BJ (cell line): ENCODE data around the gene KDM2A. TPM values are rescaled to one million over a fixed set of nuclear protein-coding genes. Genes with fewer than 3 reads are reported as not detected.
"Not testable (repeated sequence)": the region's sequence is repeated elsewhere in the genome, so short reads cannot be mapped to it uniquely, and the experiment has no call there.

Source experiments
- CTCF ChIA-PET: fragments of 350-600 bp; formaldehyde crosslinking; extraction: SDS; loops from one replicate; lab custom pipeline; 2021; ENCODE audit warnings: antibody characterized with exemption, inconsistent platforms; lab: Yijun Ruan, JAX
- POLR2A ChIA-PET: fragments of 300-600 bp; sonication (Branson Sonifier 250); formaldehyde crosslinking; extraction: SDS; loops from one replicate; lab custom pipeline; 2021; ENCODE audit warnings: antibody characterized with exemption; lab: Charles Lee
- DNase-seq: peaks from one replicate; pipeline ENCODE4 v3.0.0-alpha.2; 2011; ENCODE audit warnings: low read depth
- H3K27me3 ChIP-seq: 2 replicates; pipeline ENCODE4 v1.6.0; 2011; ENCODE audit warnings: low read length; ENCODE audit not compliant: control insufficient read depth, insufficient read depth
- H3K36me3 ChIP-seq: 2 replicates; pipeline ENCODE4 v1.5.1; 2011; ENCODE audit warnings: low read length; ENCODE audit not compliant: control insufficient read depth, insufficient read depth
- H3K4me3 ChIP-seq: 2 replicates; pipeline ENCODE4 v1.5.1; 2011; ENCODE audit warnings: low read depth, mild to moderate bottlenecking, control low read depth, low read length
- polyA plus RNA-seq: library from polyadenylated mRNA; depleted of rRNA; stranded (reverse); fragments of >200 nt; gene quantifications from 2 replicates; pipeline ENCODE4 v1.2.3, GENCODE V29; 2011
- TF ChIP-seq, protein P1 (sequence below): IDR thresholded peaks from 2 replicates; pipeline ENCODE4 v1.5.1; 2011; ENCODE audit warnings: low read depth, mild to moderate bottlenecking, control low read depth, inconsistent platforms, low read length, moderate library complexity; ENCODE audit not compliant: insufficient read depth

The KDM2A gene
- polyA plus RNA-seq, 1 experiment = 63.5 TPM

DNA sequence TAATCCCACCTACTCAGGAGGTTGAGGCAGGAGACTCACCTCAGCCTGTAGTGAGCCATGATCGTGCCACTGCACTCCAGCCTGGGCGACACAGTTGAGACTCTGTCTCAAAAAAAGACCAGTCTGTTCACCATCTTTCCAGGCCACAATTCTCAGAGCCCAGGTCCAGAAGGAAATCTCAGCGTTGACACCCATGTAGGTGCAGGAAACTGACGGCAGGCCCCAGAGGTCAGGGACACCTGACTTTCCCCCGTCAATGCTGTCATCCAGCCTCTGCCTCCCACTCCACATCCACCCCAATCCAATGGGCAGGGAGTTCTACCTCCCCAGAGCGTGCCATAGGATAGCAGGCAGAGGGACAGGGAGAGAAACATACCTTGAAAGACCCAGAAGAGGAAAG is 141.3 kb downstream of the KDM2A start:
- ChIA-PET POLR2A (no interaction called here), CTCF (no interaction called here)
- TF ChIP-seq, protein P1, sequence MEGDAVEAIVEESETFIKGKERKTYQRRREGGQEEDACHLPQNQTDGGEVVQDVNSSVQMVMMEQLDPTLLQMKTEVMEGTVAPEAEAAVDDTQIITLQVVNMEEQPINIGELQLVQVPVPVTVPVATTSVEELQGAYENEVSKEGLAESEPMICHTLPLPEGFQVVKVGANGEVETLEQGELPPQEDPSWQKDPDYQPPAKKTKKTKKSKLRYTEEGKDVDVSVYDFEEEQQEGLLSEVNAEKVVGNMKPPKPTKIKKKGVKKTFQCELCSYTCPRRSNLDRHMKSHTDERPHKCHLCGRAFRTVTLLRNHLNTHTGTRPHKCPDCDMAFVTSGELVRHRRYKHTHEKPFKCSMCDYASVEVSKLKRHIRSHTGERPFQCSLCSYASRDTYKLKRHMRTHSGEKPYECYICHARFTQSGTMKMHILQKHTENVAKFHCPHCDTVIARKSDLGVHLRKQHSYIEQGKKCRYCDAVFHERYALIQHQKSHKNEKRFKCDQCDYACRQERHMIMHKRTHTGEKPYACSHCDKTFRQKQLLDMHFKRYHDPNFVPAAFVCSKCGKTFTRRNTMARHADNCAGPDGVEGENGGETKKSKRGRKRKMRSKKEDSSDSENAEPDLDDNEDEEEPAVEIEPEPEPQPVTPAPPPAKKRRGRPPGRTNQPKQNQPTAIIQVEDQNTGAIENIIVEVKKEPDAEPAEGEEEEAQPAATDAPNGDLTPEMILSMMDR = no peak
- DNase-seq = no peak
- Histone ChIP-seq H3K36me3 (peaks cover 15% of the 10 kb centered on the region), H3K4me3 (no peak overlapping the region), H3K27me3 (no peaks in the 10 kb centered on the region)

DNA sequence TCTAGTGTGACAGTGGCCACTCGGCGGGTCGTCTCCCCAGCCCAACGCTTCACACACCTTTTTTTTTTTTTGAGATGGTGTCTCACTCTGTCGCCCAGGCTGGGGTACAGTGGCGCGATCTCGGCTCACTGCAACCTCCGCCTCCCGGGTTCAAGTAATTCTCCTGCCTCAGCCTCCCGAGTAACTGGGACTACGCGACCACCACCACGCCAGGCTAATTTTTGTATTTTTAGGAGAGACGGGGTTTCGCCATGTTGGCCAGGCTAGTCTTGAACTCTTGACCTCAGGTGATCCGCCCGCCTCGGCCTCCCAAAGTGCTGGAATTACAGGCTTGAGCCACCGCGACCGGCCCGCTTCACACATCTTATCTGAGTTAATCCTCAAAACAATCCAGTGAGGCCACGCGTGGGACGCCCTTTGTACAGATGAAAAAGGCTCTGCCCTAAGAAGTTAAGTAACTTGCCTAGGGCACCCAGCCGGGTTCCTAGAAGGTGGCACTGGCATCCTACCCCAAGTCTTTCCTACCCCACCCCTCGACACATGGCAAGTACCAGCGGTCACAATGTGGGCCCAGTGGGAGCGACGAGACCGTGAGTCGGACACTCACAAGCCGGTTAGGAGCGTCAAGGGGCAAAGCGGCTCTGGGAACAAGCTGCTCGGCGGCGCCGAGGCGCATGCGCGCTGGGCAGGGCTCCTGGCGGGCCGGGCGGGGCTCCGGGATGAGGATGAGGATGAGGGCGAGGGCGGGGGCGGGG is 142.0 kb downstream of the KDM2A start:
- H3K27me3 ChIP-seq, DNase-seq, H3K36me3 ChIP-seq: not testable (repeated sequence)
- ChIA-PET POLR2A (interaction anchor here (0.6 kb wide), 1 partner anchor 161 kb away, joined by 6 read pairs; no protein-coding TSS in a partner anchor), CTCF (interaction anchor here (0.9 to 4.9 kb wide), 17 partner anchors 8 to 211 kb away, joined by 3 to 133 read pairs (median 6); partner anchors contain the start of genes ANKRD13D and SSH3)
- peak overlapping the region; percentile 28 for H3K4me3 ChIP-seq

DNA sequence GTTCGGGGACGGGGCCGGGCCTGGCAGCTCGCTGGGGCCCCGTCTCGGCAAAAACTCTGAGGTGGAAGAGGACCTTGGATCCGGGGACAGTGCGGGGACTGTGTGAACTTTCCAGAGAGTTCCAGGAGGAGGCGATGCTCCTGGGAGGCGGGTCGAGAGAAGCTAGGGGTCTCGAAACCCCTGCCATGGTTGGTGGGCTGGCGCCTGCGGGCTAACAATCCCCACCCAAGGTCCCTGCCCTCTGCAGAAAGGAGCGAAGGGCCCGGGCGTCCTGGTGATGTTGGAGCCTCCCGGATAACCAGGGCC is 142.5 kb downstream of the KDM2A start:
- TF ChIP-seq, protein P1 = peak; percentile 38
- ChIA-PET CTCF (interaction anchor here (0.8 to 4.9 kb wide), 26 partner anchors 9 to 211 kb away, joined by 3 to 133 read pairs (median 6); partner anchors contain the start of genes ANKRD13D and SSH3), POLR2A (interaction anchor here (0.6 kb wide), 1 partner anchor 160 kb away, joined by 6 read pairs; no protein-coding TSS in a partner anchor)
- peaks cover 3% of the 10 kb centered on the region for H3K36me3 ChIP-seq
- peak overlapping the region; percentile 20 for H3K4me3 ChIP-seq
- no peak for DNase-seq
- H3K27me3 ChIP-seq = no peaks in the 10 kb centered on the region

DNA sequence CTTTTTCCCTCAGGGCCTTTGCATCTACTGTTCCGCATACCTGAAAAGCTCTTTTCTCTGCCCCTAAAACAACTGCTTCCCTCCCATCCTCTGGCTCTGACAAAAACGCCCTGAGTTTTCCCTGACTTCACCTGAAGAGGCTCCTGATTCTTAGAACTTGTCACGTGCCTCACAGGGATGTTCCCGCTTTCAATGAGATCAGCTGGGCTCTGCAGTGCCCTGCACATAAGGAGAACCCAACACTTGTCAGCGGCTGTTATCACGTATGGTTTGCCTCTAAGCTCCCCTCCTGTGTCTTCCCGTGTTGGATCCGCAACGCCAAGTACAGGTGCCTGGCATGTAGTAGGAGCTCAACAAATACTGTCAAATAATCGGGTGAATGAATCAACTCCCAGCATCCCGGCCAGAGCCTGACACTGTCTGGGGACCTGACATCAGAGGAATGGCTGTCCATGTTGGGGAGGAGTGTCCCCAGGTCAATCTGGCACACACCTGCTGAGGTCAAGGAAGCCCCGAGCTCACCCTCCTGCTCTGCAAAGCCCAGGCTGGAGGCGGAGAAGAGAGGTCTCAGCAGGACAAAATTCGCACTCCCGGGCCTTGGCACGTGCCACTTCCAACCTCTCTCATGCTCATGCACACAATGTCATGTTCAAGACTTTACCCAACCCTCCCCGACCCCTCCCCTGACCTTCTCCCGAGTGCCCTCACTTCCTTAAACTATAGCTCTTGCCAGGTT is 143.1 kb downstream of the KDM2A start:
- TF ChIP-seq, protein P1 = no peak
- ChIA-PET POLR2A (interaction anchor here (0.6 kb wide), 1 partner anchor 21 kb away, joined by 5 read pairs; no protein-coding TSS in a partner anchor), CTCF (interaction anchor here (0.7 to 4.9 kb wide), 31 partner anchors 9 to 212 kb away, joined by 3 to 133 read pairs (median 5); partner anchors contain the start of genes ANKRD13D and SSH3)
- Histone ChIP-seq H3K36me3 (peaks cover 2% of the 10 kb centered on the region), H3K4me3 (no peak overlapping the region), H3K27me3 (no peaks in the 10 kb centered on the region)
- DNase-seq = no peak

DNA sequence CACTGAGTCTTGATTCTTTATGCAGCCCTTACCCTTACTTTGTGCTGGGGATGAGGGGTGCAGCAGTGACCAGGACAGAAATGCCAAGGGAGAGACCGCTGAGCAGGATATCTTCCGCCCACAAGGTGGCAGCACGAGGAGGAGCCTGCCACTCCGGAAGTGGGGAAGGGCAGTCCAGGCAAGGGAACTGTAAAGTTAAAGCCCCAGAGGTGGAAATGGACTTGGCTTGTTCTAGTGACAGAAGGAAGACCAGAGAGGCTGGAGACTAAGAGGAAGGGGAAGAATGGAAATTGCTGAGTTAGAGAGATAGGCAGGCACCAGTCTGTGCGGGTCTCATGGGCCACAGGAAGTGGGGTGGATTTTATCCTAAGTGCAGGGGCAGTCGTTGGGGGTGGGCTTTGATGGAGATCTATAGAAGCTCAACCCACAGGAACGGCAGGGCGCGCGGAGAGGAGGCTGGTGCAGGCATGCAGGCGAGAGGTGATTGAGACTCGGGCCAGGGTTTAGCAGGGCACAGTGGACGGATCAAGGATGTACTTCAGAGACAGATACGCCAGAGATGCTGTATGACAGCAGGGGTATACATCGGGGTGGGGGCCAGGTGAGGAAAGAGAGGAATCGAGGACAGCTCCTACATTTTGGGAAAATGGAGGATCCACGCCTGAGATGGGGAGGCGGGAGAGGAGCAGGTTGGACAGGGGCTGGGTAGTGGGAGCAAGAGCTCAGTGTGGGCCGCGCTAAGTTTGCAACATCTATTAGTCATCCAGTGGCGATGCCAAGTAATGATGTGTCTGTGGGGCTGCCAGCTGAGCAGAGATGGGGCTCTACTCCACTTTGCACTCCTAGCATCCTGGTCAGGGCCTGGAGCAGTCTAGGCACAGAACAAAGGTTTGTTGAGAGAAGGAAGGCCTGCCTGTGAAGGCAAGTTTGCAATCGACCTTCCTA is 143.9 kb downstream of the KDM2A start:
- TF ChIP-seq, protein P1 = peak; percentile 89
- no peak for DNase-seq
- Histone ChIP-seq H3K27me3 (no peaks in the 10 kb centered on the region), H3K36me3 (peaks cover 1% of the 10 kb centered on the region), H3K4me3 (no peak overlapping the region)
- ChIA-PET CTCF (interaction anchor here (0.5 to 4.9 kb wide), 33 partner anchors 9 to 213 kb away, joined by 3 to 133 read pairs (median 5); partner anchors contain the start of genes ANKRD13D and SSH3), POLR2A (interaction anchor here (0.6 kb wide), 1 partner anchor 20 kb away, joined by 5 read pairs; no protein-coding TSS in a partner anchor)
